ENCODE results near the gene CAPN1. TPM values are rescaled to one million over a fixed set of nuclear protein-coding genes. Genes with fewer than 3 reads are reported as not detected.

CAPN1 gene
- total RNA-seq = 100 to 1,000 TPM in 7 of 9 donors, 10 to 100 TPM in 2; 20.6 to 333 (median 141) TPM
- polyA plus RNA-seq = 100 to 1,000 TPM in 2 of 3 donors, 10 to 100 TPM in 1; 33.0 to 131 (median 106) TPM
- long read RNA-seq, donor 1, partial matches to known transcripts = 0 of 1 reads
- long read RNA-seq, donor 1, other reads (novel, unspliced or antisense) = 0 of 1 reads
- long read RNA-seq, donor 2, partial matches to known transcripts = 6 of 14 reads
- long read RNA-seq, donor 2, other reads (novel, unspliced or antisense) = 8 of 14 reads
- long read RNA-seq, donor 3 = 0 reads
- long read RNA-seq, donor 4, partial matches to known transcripts = 7 of 42 reads
- long read RNA-seq, donor 4, other reads (novel, unspliced or antisense) = 35 of 42 reads
- long read RNA-seq, donor 5, partial matches to known transcripts = 35 of 594 reads
- long read RNA-seq, donor 5, other reads (novel, unspliced or antisense) = 559 of 594 reads
- long read RNA-seq, donor 6, partial matches to known transcripts = 12 of 55 reads
- long read RNA-seq, donor 6, other reads (novel, unspliced or antisense) = 43 of 55 reads
- long read RNA-seq, donor 7, partial matches to known transcripts = 8 of 8 reads
- long read RNA-seq, donor 7, other reads (novel, unspliced or antisense) = 0 of 8 reads
- long read RNA-seq, donor 8, partial matches to known transcripts = 17 of 17 reads
- long read RNA-seq, donor 8, other reads (novel, unspliced or antisense) = 0 of 17 reads
- long read RNA-seq, donor 9, partial matches to known transcripts = 0 of 1 reads
- long read RNA-seq, donor 9, other reads (novel, unspliced or antisense) = 0 of 1 reads
- long read RNA-seq, donor 10 = 0 reads

DNA sequence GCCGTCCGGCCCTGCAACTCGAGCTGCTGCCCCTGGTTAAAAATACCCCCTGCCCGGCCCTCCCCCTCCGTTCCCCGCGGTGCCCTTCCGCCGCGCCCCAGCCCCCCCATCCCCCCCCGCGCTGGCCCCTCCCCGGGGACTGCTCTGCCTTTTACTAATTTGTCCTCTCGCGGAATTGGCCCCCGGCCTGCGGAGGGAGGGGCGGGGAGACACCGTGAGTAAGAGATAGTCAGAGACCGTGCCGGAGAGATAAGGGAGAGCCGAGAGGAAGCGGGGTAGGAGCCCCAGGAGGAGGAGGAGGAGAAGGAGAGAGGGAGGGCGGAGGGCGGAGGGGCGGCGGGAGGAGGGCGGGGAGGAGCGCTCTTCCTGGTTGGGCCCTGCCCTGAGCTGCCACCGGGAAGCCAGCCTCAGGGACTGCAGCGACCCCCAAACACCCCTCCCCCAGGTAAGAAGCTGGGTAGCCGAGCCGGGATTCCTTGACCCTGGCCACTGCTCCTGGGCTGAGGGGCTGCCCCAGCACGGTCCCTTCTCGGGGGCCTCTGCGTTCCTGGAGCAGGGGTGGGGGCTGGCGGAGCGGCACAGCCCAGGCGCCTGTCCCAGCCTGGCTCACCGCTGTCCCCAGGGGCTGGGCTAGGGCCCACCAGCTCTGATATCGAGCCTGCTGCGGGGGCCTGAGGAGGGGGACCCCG, at the start of gene CAPN1:
Gene CAPN1, plus strand, starts transcription at position 360 of the 689 bp plus-strand sequence. CDS start 774 bp downstream, outside the sequence.
- no peak for TF ChIP-seq CTCF (IDR thresholded peaks at IDR 0.05)
- no peak for TF ChIP-seq POLR2A (IDR thresholded peaks at IDR 0.05)
- H3K4me1 ChIP-seq (replicated peaks in 1 of 2) = peaks cover 12 to 22% of the 10 kb centered on the region in 2 donors
- peak within 1 kb of the TSS in 4 of 5 donors; percentile 58 to 96 (median 81) for H3K27ac ChIP-seq
- intact Hi-C loops (cut with DNase I) = loop anchor here in 1 of 2 donors (5.0 kb wide), 1 partner anchor 44 kb away; no protein-coding TSS in a partner anchor
- no peaks in the 10 kb centered on the region for H3K27me3 ChIP-seq
- 0 to 1% (median 0%) methylated on average over 1 to 41 of the region's 43 CpGs for WGBS, 4 donors
- DNase-seq = peak; percentile 86 to 94 (median 92)
- H3K9me3 ChIP-seq (replicated peaks in 1 of 3) = no peaks in the 10 kb centered on the region
- H3K36me3 ChIP-seq (replicated peaks in 1 of 2) = peaks cover 0 to 13% of the 10 kb centered on the region in 2 donors
- peak within 1 kb of the TSS; percentile 56 to 100 (median 70) for H3K4me3 ChIP-seq

- WGBS, 4 donors = 63 to 74% (median 66%) methylated on average over 9 to 10 of the region's 10 CpGs
- TF ChIP-seq CTCF (IDR thresholded peaks at IDR 0.05) (no peak), POLR2A (IDR thresholded peaks at IDR 0.05) (no peak)
- peak in 3 of 7 donors; percentile 13 to 54 (median 25) for DNase-seq
Observed at GRCh38 chr11:65132238-65132987, 49.3 kb upstream of the CAPN1 start.

DNA sequence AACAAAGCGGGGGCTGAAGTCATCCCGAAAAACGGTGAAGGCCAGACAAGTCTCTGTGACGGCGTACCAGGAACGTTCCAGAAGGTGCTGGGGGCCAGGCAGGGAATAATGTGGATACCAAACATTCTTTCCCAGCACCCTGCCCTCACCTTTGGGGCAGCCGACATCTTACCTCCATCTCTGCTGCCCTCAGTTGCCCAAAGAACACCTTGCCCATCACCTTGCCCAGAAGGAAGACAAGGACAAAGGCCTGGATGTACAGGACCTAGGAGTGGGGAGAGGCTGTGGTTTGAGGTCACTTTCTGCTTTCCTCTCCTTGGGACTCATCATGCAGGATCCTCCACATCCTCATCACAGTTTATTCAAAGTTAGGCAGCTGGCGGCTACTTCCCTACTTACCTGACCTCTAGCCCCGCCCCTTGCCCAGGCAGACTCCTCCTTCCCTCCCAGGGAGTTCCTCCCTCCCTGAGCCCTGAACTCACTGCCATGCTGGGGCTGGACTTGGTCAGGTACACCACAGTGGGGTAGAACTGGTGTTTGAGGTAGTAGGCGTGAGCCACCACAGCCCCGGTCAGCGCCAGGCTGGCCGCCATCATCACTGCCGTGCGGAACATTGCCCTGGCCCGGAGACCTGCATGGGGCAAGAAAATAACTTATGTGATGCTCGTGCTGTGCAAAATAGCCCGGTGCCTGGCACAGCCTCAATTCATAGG, 48.6 kb upstream of the CAPN1 start:
- H3K36me3 ChIP-seq (replicated peaks in 1 of 2) = peaks cover 0 to 50% of the 10 kb centered on the region in 2 donors
- intact Hi-C loops (cut with DNase I) = no loop called here
- peak overlapping the region in 3 of 4 donors; percentile 52 to 92 (median 78) for H3K4me3 ChIP-seq
- H3K27ac ChIP-seq = peak overlapping the region; percentile 80 to 98 (median 96)
- 32 to 39% (median 34%) methylated on average over 15 to 18 of the region's 18 CpGs for WGBS, 4 donors
- H3K9me3 ChIP-seq (replicated peaks in 1 of 3) = no peaks in the 10 kb centered on the region
- TF ChIP-seq POLR2A (IDR thresholded peaks at IDR 0.05) = no peak
- no peak for TF ChIP-seq CTCF (IDR thresholded peaks at IDR 0.05)
- peak in 5 of 7 donors; percentile 48 to 73 (median 62) for DNase-seq
- H3K27me3 ChIP-seq = no peaks in the 10 kb centered on the region
- H3K4me1 ChIP-seq (replicated peaks in 1 of 2) = peaks cover 18 to 41% of the 10 kb centered on the region in 2 donors

More at GRCh38 chr11:65132238-65132987, 49.3 kb upstream of the CAPN1 start:
- Histone ChIP-seq H3K4me3 (no peak overlapping the region), H3K27ac (peak overlapping the region in 2 of 5 donors; percentile 96 to 98), H3K9me3 (replicated peaks in 1 of 3) (no peaks in the 10 kb centered on the region), H3K27me3 (no peaks in the 10 kb centered on the region), H3K4me1 (replicated peaks in 1 of 2) (peaks cover 18 to 41% of the 10 kb centered on the region in 2 donors), H3K36me3 (replicated peaks in 1 of 2) (peaks cover 0 to 57% of the 10 kb centered on the region in 2 donors)
- intact Hi-C loops (cut with DNase I) = no loop called here

Measured in adrenal gland (tissue), 19 donors.